NCI-H146 (cell line): ENCODE results near the gene SCTR.

Source experiments
- DNase-seq: peaks from one replicate; lab custom pipeline; 2025; lab: John Stamatoyannopoulos, UW

The SCTR gene

GRCh38 chr2:119523952-119524694 is at the start of gene SCTR:
Gene SCTR (minus strand): TSS chr2:119524483. CDS start chr2:119524226, 257 bp downstream.
- DNase-seq, result no peak

- no peak for DNase-seq
Observed at GRCh38 chr2:119567292-119567691, 43.0 kb upstream of the SCTR start.

GRCh38 chr2:119565481-119565880 is 41.2 kb upstream of the SCTR start:
- no peak for DNase-seq

GRCh38 chr2:119553687-119554344 is 29.5 kb upstream of the SCTR start:
- no peak for DNase-seq

GRCh38 chr2:119552902-119553301 is 28.6 kb upstream of the SCTR start:
- DNase-seq, result no peak

- DNase-seq, result no peak
Observed at GRCh38 chr2:119550856-119551255, 26.6 kb upstream of the SCTR start.

GRCh38 chr2:119550346-119550745 is 26.1 kb upstream of the SCTR start:
- DNase-seq, result no peak

GRCh38 chr2:119549241-119549640 is 25.0 kb upstream of the SCTR start:
- DNase-seq, result no peak

- no peak for DNase-seq
Observed at GRCh38 chr2:119548516-119549120, 24.3 kb upstream of the SCTR start.

- no peak for DNase-seq
Observed at GRCh38 chr2:119546447-119546767, 22.1 kb upstream of the SCTR start.

- no peak for DNase-seq
Observed at GRCh38 chr2:119545754-119546446, 21.6 kb upstream of the SCTR start.

GRCh38 chr2:119544939-119545475 is 20.7 kb upstream of the SCTR start:
- no peak for DNase-seq

- peak; percentile 64 for DNase-seq
Observed at GRCh38 chr2:119544075-119544938, 20.0 kb upstream of the SCTR start, which contains the start of gene CFAP221. Gene CFAP221 (plus strand): TSS chr2:119544449. CDS start chr2:119546132, 1,683 bp downstream.

- DNase-seq, result no peak
Observed at GRCh38 chr2:119541476-119541875, 17.2 kb upstream of the SCTR start.

- DNase-seq, result no peak
Observed at GRCh38 chr2:119537792-119538191, 13.5 kb upstream of the SCTR start.

GRCh38 chr2:119536707-119537106 is 12.4 kb upstream of the SCTR start:
- DNase-seq, result no peak

- no peak for DNase-seq
Observed at GRCh38 chr2:119536211-119536610, 11.9 kb upstream of the SCTR start.

GRCh38 chr2:119533560-119533959 is 9.3 kb upstream of the SCTR start:
- DNase-seq, result no peak

GRCh38 chr2:119531292-119531691 is 7.0 kb upstream of the SCTR start:
- no peak for DNase-seq

- no peak for DNase-seq
Observed at GRCh38 chr2:119527999-119528398, 3.7 kb upstream of the SCTR start.

GRCh38 chr2:119525614-119526013 is 1.3 kb upstream of the SCTR start:
- no peak for DNase-seq
